NCI-H748 treated with DMSO at 0.1 percent for 48 hours (cell line): Measurements from ENCODE around the gene VSTM4.

ENCODE experiments used
- DNase-seq: peaks from one replicate; lab custom pipeline; 2025; lab: John Stamatoyannopoulos, UW

The VSTM4 gene

GRCh38 chr10:49141541-49142332 is 26.4 kb upstream of the VSTM4 start:
- no peak for DNase-seq

GRCh38 chr10:49140304-49141177 is 25.2 kb upstream of the VSTM4 start:
- DNase-seq: no peak

- no peak for DNase-seq
These were observed 24.5 kb upstream of the VSTM4 start for GRCh38 chr10:49139846-49140195.

- no peak for DNase-seq
These were observed 23.9 kb upstream of the VSTM4 start for GRCh38 chr10:49139028-49139845.

- no peak for DNase-seq
These were observed 23.1 kb upstream of the VSTM4 start for GRCh38 chr10:49138361-49138891.

GRCh38 chr10:49136525-49136924 is 21.2 kb upstream of the VSTM4 start:
- DNase-seq: no peak

GRCh38 chr10:49135575-49136313 is 20.4 kb upstream of the VSTM4 start:
- no peak for DNase-seq

- no peak for DNase-seq
These were observed 19.0 kb upstream of the VSTM4 start for GRCh38 chr10:49134327-49134726.

- no peak for DNase-seq
These were observed 18.5 kb upstream of the VSTM4 start, which contains the start of gene FAM170B for GRCh38 chr10:49133706-49134248. TSS of gene FAM170B (minus strand) at chr10:49134021. CDS start at chr10:49133918, 103 bp downstream.

- no peak for DNase-seq
These were observed 17.0 kb upstream of the VSTM4 start for GRCh38 chr10:49132362-49132737.

- DNase-seq: no peak
These were observed 16.4 kb upstream of the VSTM4 start for GRCh38 chr10:49131507-49132361.

GRCh38 chr10:49129376-49129775 is 14.1 kb upstream of the VSTM4 start:
- no peak for DNase-seq

- DNase-seq: no peak
These were observed 13.5 kb upstream of the VSTM4 start for GRCh38 chr10:49128854-49129253.

- no peak for DNase-seq
These were observed 8.9 kb upstream of the VSTM4 start for GRCh38 chr10:49123981-49124950.

GRCh38 chr10:49120911-49121310 is 5.6 kb upstream of the VSTM4 start:
- no peak for DNase-seq

- no peak for DNase-seq
These were observed 4.4 kb upstream of the VSTM4 start for GRCh38 chr10:49119746-49120145.

GRCh38 chr10:49118430-49119074 is 3.2 kb upstream of the VSTM4 start:
- no peak for DNase-seq

GRCh38 chr10:49117376-49118070 is 2.2 kb upstream of the VSTM4 start:
- no peak for DNase-seq
